Activated T-helper 1 cell treated with anti-CD3 and anti-CD28 coated beads, Interleukin-2, amount 50 U/mL, for 16 hours (primary cell): ENCODE results near the gene GHR.

Experiments used
- DNase-seq, 2 donors: peaks; one replicate each; pipeline ENCODE4 v3.0.0-alpha.2; 2020; ENCODE audit warnings: low read depth in 1 of 2, low spot score in 1 of 2

Gene GHR

GRCh38 chr5:42423285-42424165 lies at the start of gene GHR:
Gene GHR (plus strand): TSS chr5:42423439. CDS start chr5:42565875, 142,436 bp downstream.
- DNase-seq, result no peak

GRCh38 chr5:42374679-42375273 lies 48.5 kb upstream of the GHR start:
- DNase-seq, result no peak

GRCh38 chr5:42377496-42377895 lies 45.7 kb upstream of the GHR start:
- DNase-seq, result no peak

GRCh38 chr5:42381973-42382372 lies 41.3 kb upstream of the GHR start:
- DNase-seq, result no peak

GRCh38 chr5:42387563-42387962 lies 35.7 kb upstream of the GHR start:
- no peak for DNase-seq

GRCh38 chr5:42390115-42390514 lies 33.1 kb upstream of the GHR start:
- DNase-seq, result no peak

GRCh38 chr5:42392917-42393316 lies 30.3 kb upstream of the GHR start:
- DNase-seq, result no peak

GRCh38 chr5:42396111-42396510 lies 27.1 kb upstream of the GHR start:
- no peak for DNase-seq

GRCh38 chr5:42397267-42397666 lies 26.0 kb upstream of the GHR start:
- DNase-seq, result no peak

GRCh38 chr5:42399702-42400101 lies 23.5 kb upstream of the GHR start:
- no peak for DNase-seq

GRCh38 chr5:42400474-42400873 lies 22.8 kb upstream of the GHR start:
- DNase-seq, result no peak

- no peak for DNase-seq
Measured at GRCh38 chr5:42403236-42403635, 20.0 kb upstream of the GHR start.

GRCh38 chr5:42404366-42404765 lies 18.9 kb upstream of the GHR start:
- no peak for DNase-seq

GRCh38 chr5:42419294-42419693 lies 3.9 kb upstream of the GHR start:
- DNase-seq, result no peak

GRCh38 chr5:42422656-42423280 lies 471 bp upstream of the GHR start:
- DNase-seq, result no peak

GRCh38 chr5:42426016-42426415 lies 2.8 kb downstream of the GHR start:
- no peak for DNase-seq

GRCh38 chr5:42429694-42430093 lies 6.5 kb downstream of the GHR start:
- DNase-seq, result no peak

- no peak for DNase-seq
Measured at GRCh38 chr5:42434047-42434724, 10.9 kb downstream of the GHR start.

GRCh38 chr5:42436051-42436450 lies 12.8 kb downstream of the GHR start:
- DNase-seq, result no peak

GRCh38 chr5:42454216-42454995 lies 31.2 kb downstream of the GHR start:
- DNase-seq, result no peak

GRCh38 chr5:42461033-42461432 lies 37.8 kb downstream of the GHR start:
- no peak for DNase-seq
